Ishikawa (cell line): ENCODE results near the gene MRPS12.

ENCODE experiments used
- CEBPB ChIP-seq: IDR thresholded peaks from 2 replicates; pipeline ENCODE4 v1.6.1; 2012
- CREB1 ChIP-seq: IDR thresholded peaks from 2 replicates; pipeline ENCODE4 v1.6.1; 2012; ENCODE audit warnings: low read depth
- EGR1 ChIP-seq: IDR thresholded peaks from 2 replicates; pipeline ENCODE4 v1.6.1; 2012
- EP300 ChIP-seq: IDR thresholded peaks from 2 replicates; pipeline ENCODE4 v1.6.1; 2012; ENCODE audit warnings: borderline replicate concordance
- FOXM1 ChIP-seq: IDR thresholded peaks from 2 replicates; pipeline ENCODE4 v1.6.1; 2012; ENCODE audit warnings: low read depth, borderline replicate concordance
- MAX ChIP-seq: IDR thresholded peaks from 2 replicates; pipeline ENCODE4 v1.6.1; 2012
- NFIC ChIP-seq: IDR thresholded peaks from 2 replicates; pipeline ENCODE4 v1.6.1; 2012
- RAD21 ChIP-seq: IDR thresholded peaks from 2 replicates; pipeline ENCODE4 v1.6.1; 2012; ENCODE audit warnings: low read depth
- REST ChIP-seq: IDR thresholded peaks from 2 replicates; pipeline ENCODE4 v1.6.1; 2012; ENCODE audit warnings: low read depth, mild to moderate bottlenecking
- TAF1 ChIP-seq: IDR thresholded peaks from 2 replicates; pipeline ENCODE4 v1.6.1; 2012; ENCODE audit warnings: low read depth, mild to moderate bottlenecking
- TCF12 ChIP-seq: IDR thresholded peaks from 2 replicates; pipeline ENCODE4 v1.6.1; 2012; ENCODE audit warnings: low read depth
- TEAD4 ChIP-seq: IDR thresholded peaks from 2 replicates; pipeline ENCODE4 v1.6.1; 2012
- USF1 ChIP-seq: IDR thresholded peaks from 2 replicates; pipeline ENCODE4 v1.6.1; 2012
- YY1 ChIP-seq: IDR thresholded peaks from 2 replicates; pipeline ENCODE4 v1.6.1; 2012; ENCODE audit warnings: low read depth
- ZBTB7A ChIP-seq: IDR thresholded peaks from 2 replicates; pipeline ENCODE4 v1.6.1; 2012; ENCODE audit warnings: low read depth

MRPS12 gene

GRCh38 chr19:38917921-38918491 is 12.7 kb upstream of the MRPS12 start:
- no peak for TF ChIP-seq TAF1
- TF ChIP-seq MAX: no peak
- no peak for TF ChIP-seq YY1
- TF ChIP-seq RAD21: no peak
- no peak for TF ChIP-seq CEBPB
- no peak for TF ChIP-seq NFIC
- TF ChIP-seq EP300: no peak
- no peak for TF ChIP-seq FOXM1
- TF ChIP-seq TEAD4: no peak
- no peak for TF ChIP-seq REST
- no peak for TF ChIP-seq USF1
- TF ChIP-seq ZBTB7A: no peak
- TF ChIP-seq TCF12: no peak
- no peak for TF ChIP-seq CREB1
- TF ChIP-seq EGR1: no peak

- TF ChIP-seq CREB1 (no peak), RAD21 (no peak), CEBPB (no peak), MAX (no peak), FOXM1 (no peak), REST (no peak), YY1 (no peak), EP300 (no peak), TEAD4 (no peak), EGR1 (no peak), USF1 (no peak), TAF1 (no peak)
Measured at GRCh38 chr19:38918526-38918925, 12.2 kb upstream of the MRPS12 start.

GRCh38 chr19:38919837-38920601 is 10.7 kb upstream of the MRPS12 start:
- TF ChIP-seq TCF12 (no peak), TEAD4 (no peak), NFIC (no peak), CEBPB (no peak), EGR1 (no peak), YY1 (no peak), EP300 (no peak), FOXM1 (no peak), CREB1 (no peak), TAF1 (no peak), USF1 (no peak), MAX (no peak), ZBTB7A (no peak), REST (no peak), RAD21 (no peak)
